Activated T-helper 1 cell treated with anti-CD3 and anti-CD28 coated beads, Interleukin-2, amount 50 U/mL, for 16 hours (primary cell): Measurements from ENCODE around the gene KLHDC2.
"Not testable (repeated sequence)": the region's sequence is repeated elsewhere in the genome, so short reads cannot be mapped to it uniquely, and the experiment has no call there.

ENCODE experiments used
- DNase-seq, 2 donors: peaks; one replicate each; pipeline ENCODE4 v3.0.0-alpha.2; 2020; ENCODE audit warnings: low read depth in 1 of 2, low spot score in 1 of 2

Gene KLHDC2, protein sequence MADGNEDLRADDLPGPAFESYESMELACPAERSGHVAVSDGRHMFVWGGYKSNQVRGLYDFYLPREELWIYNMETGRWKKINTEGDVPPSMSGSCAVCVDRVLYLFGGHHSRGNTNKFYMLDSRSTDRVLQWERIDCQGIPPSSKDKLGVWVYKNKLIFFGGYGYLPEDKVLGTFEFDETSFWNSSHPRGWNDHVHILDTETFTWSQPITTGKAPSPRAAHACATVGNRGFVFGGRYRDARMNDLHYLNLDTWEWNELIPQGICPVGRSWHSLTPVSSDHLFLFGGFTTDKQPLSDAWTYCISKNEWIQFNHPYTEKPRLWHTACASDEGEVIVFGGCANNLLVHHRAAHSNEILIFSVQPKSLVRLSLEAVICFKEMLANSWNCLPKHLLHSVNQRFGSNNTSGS

GRCh38 chr14:49767571-49768300 is at the start of gene KLHDC2:
Gene KLHDC2 (plus strand): TSS chr14:49768153. CDS start chr14:49768469, 316 bp downstream.
- DNase-seq = peak; percentile 77 to 86

- DNase-seq = no peak
These were observed 47.2 kb upstream of the KLHDC2 start for GRCh38 chr14:49720744-49721143.

GRCh38 chr14:49721733-49722435 is 46.1 kb upstream of the KLHDC2 start:
- DNase-seq = not testable (repeated sequence)

DNA sequence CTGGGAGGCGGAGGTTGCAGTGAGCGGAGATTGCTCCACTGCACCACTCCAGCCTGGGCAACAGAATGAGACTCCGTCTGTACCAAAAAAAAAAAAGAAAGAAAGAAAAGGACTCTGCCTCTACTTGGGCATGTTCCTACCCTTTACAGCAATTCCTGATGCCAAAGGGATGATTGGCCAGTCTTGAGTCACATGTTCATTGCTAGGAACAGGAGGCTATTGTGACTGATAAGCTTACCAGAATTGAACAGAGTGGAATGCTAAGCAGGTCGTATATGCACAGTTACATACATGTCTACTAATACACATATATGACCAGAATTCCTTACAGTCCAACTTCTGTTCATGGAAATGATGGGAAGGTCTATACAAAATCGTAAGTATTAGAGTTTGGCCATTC is 40.8 kb upstream of the KLHDC2 start:
- no peak for DNase-seq

GRCh38 chr14:49732896-49733295 is 35.1 kb upstream of the KLHDC2 start:
- DNase-seq = no peak

DNA sequence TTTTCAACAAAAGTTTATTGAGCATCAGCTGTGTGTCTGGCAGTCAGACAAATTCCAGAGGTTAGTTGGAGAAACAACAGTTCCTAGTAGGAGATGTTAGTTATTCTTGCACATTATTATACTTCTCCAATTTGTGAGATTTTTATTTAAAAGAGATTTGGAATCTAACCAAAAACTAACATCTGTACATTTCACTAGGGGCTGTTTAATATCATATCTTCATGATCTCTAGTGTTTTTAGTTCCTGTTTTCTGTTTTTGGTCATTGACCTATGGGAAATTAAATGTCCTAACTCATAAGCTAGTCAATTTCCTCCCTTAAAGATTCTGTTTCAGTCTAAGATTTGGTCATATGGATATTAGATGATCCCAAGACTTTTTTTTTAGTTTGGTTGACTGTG is 34.1 kb upstream of the KLHDC2 start:
- DNase-seq = no peak

DNA sequence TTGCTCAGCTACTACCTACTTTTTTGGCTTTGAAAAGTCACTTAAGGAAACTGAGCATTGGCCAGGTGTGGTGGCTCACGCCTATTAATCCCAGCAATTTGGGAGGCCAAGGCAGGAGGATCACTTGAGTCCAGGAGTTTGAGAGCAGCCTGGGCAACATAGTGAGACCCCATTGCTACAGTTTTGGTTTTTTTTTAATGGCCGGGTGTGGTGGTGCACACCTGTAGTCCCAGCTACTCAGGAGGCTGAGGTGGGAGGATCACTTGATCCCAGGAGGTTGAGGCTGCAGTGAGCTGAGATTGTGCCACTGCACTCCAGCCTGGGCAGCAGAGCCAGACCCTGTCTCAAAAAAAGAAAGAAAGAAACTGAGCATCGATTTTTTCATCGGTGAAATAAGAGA is 32.3 kb upstream of the KLHDC2 start:
- DNase-seq = not testable (repeated sequence)

DNA sequence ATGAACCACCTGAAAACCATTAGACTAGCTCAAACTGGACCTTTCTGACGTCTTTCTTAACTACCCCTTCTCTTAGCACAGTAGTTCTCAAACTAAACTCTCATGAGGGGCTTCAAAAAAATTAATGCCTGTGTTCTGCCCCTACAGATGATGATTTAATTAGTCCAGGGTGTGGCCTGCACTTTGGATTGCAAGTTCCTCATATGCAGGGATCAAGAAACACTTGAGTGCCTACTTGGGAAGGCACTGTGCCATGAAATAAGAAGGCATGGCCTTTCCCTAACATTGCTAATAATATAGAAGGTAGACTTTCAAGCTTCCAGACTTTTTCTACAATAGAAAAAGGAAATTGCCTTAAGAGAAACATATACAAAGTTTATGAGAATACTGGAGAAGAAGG is 22.8 kb upstream of the KLHDC2 start:
- DNase-seq = no peak

GRCh38 chr14:49746476-49746875 is 21.5 kb upstream of the KLHDC2 start:
- not testable (repeated sequence) for DNase-seq

DNA sequence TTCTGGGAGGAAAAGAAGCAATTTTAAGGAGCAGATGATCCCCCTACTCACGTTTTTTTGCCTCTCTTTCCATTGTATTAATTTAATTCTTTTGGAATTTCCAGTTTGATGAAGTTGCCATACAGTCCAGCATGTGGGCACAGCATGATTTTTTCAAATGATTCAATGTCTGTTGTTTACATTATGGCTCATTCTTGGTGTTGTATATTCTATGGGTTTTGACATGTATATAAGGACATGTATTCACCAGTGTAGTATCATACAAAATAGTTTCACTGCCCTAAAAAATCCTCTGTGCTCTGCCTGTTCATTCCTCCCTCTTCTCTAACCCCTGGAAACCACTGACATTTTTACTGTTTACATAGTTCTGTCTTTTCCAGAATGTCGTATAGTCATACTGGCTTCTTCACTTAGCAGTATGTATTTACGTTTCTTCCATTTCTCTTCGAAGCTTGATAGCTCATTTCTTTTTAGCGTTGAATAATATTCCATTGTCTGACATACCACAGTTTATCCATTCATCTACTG is 13.3 kb upstream of the KLHDC2 start:
- no peak for DNase-seq

- no peak for DNase-seq
These were observed 12.6 kb upstream of the KLHDC2 start for GRCh38 chr14:49755378-49755777.

DNA sequence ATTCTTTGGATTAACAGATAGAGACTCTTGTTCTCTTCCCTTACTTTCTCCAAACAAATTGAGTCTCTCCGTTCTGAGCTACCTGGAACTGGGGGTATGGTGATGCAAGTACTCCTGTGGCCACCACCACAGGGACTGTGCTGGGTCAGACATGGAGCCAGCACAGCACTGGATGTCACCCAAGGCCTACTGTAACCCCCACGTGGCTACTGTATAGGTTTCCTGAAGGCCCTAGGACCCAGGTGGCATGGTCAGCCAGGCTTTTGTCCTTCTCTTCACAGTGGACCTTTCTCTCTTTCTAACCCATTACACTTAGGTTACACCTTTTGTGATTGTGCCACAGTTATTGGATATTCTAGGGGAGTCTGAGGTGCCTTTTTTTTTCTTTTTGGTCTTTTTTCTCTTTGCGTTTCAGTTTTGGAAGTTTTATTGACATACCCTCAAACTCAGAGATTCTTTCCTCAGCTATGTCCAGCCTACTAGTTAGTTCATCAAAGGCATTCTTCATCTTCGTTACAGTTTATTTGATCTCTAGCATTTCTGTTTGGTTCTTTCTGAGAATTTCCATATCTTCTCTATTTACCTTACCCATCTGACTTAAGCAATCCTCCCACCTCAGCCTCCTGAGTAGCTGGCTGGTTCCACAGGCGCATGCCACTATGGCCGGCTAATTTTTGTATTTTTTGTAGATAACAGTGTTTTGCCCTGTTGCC is 6.0 kb upstream of the KLHDC2 start:
- DNase-seq = no peak

DNA sequence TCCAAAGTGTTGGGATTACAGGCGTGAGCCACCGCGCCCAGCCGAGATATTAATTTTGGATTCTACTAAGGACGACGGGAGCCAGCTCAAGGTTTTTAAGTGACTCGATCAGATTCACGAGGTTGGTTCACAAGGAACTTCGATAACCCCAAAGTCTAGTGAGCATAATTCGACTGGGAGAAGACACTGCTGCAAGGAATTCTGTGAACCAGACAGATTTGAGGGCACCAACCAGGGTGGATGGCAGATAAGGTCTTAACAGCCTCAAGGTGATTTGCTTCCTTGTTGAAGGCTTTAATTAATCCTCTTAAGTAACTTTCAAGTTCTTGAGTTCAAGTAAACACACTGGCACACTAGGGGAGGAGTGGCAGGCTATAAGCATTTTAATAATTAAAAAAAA is 1.1 kb upstream of the KLHDC2 start:
- no peak for DNase-seq

DNA sequence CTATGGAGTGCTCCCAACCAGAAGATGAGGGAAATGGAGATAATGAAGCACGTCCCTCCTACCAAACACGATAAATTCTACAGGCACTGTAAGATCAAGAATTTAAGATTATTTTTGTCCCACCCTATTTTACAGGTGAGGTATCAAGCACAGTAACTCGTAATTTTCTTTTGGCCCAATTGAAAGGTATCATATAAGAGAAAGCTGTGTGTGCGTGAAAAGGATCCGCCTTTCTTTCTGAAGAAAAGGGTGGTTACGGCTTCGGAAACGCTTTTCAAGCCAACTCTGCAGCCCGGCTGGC is 733 bp upstream of the KLHDC2 start:
- no peak for DNase-seq

GRCh38 chr14:49768301-49769121 is 558 bp downstream of the KLHDC2 start:
- DNase-seq = peak; percentile 32 to 50

GRCh38 chr14:49769171-49769570 is 1.2 kb downstream of the KLHDC2 start:
- no peak for DNase-seq

DNA sequence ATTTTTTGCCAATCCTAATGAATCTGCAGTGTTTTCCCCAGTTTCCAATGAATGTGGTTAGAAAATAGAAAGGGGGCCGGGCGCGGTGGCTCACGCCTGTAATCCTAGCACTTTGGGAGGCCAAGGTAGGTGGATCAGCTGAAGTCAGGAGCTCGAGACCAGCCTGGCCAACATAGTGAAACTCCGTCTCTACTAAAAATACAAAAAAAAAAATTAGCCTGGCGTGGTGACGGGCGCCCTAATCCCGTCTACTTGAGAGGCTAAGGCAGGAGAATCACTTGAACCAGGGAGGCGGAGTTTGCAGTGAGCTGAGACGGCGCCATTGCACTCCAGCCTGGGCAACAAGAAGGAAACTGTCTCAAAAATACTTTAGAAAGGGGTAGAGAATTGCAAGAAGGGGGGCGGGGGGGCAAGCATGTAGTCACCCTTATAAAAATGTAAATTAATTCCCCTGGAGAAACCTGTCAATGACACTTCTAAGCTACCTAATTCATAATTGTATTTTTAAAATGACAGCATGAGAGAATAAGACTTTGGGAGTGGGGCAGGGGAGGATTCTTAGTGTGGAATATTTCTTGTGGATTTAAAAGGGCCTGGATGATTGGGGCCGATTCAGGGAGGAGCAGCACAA is 1.7 kb downstream of the KLHDC2 start:
- DNase-seq = no peak

DNA sequence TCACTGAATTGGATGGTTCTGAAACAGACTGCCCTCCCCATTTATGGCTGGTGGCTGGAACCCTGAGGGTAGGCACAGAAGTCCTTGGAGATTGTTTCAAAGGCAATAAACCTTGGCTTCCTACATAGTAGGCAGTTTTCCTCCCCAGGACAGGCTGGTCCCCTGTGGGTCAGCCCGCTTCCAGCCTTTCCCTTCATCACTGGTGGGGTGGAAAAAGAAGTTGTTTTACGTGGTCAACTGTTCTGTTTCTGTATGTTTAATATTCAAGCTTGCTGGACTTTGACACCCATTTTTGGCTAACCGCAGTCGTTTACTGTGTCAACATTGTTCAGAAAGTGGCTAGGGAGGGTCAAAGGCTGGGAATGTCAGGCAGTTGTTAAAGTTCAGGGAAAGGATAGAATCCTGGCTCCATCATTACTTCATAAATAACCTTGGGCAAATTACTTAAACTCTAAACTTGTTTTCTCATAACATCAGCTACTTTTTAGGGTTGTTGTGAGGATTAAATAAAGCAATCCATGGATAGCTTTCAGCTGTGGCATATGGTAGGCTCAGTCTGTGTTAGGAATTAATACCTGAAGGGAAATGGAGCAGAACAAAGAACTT is 2.4 kb downstream of the KLHDC2 start:
- no peak for DNase-seq

GRCh38 chr14:49771691-49772090 is 3.7 kb downstream of the KLHDC2 start:
- DNase-seq = not testable (repeated sequence)
